HG02840 (cell line): ENCODE measurements around the gene AGBL4.
"Not testable (repeated sequence)": the region's sequence is repeated elsewhere in the genome, so short reads cannot be mapped to it uniquely, and the experiment has no call there.

Source experiments
- ATAC-seq: cut with Tn5 transposase; IDR thresholded peaks from one replicate; pipeline ENCODE4 v1.9.1; 2021; ENCODE audit warnings: mild to moderate bottlenecking, moderate library complexity, moderate number of reproducible peaks; ENCODE audit not compliant: unreplicated experiment, low FRiP score

AGBL4 gene

DNA sequence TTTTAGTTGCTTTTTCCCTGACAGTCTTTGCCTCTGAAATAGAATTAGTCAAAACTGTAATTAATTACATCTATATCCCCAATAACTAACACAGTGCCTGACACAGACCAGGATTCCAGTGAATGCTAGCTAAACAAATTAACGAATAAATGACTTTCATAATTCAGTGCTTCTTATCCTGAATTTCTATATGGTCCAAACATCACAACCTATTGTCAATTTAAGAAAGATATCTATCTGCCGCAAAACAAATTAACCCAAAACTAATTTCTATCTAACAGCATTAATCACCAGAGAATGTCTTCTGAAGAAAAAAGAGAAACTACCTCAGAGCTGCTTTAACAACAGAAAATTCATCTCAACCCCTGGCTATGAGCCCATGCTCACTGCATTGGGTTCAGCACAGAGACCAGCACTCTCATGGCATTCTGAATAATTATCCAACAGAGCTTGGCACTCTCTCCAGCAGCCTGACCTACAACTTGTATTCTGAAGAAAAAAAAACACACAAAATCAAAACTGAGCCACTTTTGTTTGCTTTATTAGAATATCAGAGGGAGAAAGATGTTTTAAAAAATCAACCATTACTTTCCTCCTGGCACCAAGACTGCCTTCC is 699.7 kb downstream of the AGBL4 start:
- no peak for ATAC-seq

DNA sequence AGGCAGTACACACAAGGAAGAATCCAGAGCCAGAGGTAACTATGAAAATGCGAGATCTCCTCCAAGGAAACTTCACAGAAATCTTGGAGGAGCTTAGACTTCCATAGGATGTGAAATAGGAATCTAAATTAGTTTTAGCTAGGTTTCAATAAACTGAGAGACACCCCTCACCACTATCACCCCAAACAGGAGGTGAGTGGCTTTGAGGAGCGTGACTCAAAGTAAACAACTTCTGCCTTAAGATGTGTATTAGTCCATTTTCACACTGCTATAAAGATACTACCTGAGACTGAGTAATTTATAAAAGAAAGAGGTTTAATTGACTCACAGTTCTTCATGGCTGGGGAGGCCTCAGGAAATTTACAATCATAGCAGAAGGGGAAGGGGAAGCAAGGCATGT is 703.3 kb downstream of the AGBL4 start:
- not testable (repeated sequence) for ATAC-seq

DNA sequence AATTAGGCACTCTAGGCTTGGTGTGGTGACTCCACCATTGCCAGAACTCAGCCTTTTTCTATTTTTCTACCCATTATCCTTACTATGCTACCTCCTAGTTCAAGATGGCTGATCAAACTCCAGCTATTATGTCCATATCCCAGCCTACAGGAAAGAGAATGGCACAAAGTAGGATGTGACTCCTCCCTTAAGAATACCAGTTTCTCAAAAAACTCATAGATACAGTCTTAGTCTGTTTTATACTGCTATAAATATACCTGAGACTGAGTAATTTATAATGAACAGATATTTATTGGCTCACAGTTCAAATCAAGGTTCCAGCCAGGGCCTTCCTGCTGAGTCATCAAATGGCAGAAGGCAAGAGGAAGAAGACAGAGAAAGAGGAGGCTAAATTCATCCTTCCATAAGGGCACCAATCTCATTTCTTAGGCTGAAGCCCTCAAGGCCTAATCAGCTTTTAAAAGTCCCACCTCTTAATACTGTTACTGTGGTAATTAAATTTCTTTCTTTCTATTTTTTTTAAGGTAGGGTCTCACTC is 704.3 kb downstream of the AGBL4 start:
- ATAC-seq: no peak

DNA sequence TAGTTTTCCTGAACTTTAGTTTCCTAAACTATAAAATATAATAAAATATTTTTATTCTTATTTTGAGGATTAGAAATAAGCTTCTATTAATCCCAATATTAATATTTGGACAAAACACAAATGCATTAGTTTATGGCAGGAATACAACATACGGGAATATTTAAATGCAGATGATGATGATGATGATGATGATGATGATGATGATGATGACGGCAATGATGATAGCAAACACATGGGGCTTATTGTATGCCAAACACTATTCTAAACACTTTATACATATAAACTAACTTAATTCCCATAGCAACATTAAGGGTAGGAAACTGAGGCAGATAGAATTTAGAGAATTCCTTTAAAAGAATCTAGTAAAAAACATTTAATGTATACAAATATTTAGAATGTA is 705.5 kb downstream of the AGBL4 start:
- ATAC-seq: no peak

DNA sequence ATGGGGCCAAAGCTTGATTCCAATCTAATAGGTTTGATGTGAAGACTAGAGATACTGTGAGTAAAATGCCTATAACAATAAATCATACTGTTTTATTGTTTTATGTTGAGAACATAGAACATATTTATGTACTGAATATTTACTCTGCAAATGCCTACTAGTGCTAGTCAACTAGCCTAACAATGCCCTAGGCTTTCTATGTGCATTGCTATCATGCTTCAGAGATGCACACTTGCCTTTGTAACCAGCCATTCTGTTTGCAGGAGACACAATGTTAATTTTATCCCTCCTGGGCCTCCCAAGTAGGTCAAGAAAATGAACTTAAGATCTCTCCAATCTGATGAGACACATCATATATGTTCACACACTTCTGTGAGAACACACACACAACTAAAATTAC is 716.3 kb downstream of the AGBL4 start:
- ATAC-seq: no peak

DNA sequence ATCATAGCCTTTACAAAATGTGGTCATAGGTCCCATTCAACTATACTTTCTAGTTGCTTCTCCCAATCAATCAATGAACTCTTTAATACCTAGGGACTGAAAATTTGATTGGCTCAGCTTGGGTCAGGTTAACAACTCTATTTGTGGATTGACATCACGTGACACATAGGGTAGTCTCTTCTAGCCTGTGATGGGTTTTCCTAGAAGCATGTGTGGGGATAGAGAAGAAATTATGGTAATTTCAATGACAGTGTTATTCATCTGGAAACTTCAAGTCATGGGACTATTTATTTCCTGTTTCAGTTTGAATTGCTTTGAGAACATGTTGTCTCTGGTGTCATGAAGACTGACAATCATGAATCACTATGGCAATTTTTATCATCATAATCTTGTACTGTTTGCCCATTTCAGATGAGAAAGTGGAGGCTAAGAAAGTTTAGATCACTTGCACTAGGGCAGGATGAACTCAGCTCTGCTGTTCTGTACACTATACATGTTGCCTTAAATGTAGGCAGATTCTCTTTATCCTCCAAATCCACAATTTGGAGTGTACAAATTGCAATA is 717.2 kb downstream of the AGBL4 start:
- no peak for ATAC-seq

DNA sequence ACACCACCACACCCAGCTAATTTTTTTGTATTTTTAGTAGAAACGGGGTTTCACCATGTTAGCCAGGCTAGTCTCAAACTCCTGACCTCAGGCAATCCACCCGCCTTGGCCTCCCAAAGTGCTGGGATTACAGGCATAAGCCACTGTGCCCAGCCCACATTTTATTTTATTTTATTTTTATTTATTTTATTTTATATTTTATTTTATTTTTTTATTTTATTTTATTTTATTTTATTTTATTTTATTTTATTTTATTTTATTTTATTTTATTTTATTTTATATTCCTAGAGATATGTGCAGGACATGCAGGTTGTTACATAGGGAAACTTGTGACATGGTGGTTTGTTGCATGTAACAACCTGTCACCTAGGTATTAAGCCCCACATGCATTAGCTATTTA is 721.4 kb downstream of the AGBL4 start:
- not testable (repeated sequence) for ATAC-seq

DNA sequence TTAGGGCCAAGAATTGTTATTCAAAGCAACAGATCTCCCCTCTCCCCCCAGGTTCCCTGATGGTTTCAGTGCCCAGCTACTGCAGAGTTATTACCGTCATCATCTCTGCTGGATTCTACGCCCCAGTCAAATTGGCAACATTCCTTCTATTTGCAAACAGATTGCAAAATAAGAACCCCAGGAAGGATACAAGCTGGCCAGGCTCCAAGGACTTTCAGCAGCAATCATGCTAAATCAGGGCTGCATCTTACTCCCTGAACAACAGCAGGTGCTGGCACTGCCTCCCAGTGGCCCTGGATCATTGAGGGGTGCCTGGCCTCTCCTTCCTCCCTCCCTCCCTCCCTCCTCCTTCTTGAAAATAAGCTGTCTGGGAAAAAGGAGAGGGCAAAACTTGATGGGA is 725.5 kb downstream of the AGBL4 start:
- no peak for ATAC-seq

DNA sequence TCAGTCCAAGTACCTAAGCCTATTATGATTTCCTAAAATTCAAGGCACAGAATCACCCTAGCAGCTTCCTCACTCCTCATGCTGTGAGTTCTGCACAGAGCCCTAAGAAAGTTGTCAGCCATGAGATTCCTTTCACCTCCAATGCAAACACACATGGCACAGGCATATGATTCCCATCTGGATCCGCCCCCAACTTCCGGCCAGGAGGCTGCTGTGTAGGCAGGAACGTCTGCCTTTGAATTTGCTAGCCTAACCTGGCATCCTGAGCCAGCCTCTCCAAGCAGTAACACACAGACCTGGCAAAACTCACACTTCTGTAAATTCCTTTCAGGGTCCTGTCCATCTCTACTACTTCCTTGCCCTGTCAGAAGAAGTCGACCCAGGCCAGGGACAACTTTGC is 726.0 kb downstream of the AGBL4 start:
- no peak for ATAC-seq

DNA sequence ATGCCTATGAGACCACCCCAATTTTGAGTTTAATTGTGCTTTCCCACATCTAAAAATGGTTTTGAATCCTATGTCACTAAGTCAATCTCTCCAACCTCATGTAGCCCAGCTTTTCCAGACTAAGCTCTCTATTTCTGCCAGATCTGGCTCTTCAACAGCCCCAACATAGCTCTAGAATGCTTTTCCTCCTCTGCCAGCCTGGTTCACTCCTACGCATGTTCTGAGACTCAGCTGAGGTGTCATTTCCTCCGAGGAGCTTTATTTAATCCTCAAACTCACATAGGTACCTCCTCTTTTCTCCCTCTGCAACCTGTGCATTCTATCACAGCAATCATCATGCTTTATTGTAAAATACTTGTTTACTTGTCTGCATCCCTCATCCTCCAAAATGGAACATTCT is 729.2 kb downstream of the AGBL4 start:
- ATAC-seq: no peak

DNA sequence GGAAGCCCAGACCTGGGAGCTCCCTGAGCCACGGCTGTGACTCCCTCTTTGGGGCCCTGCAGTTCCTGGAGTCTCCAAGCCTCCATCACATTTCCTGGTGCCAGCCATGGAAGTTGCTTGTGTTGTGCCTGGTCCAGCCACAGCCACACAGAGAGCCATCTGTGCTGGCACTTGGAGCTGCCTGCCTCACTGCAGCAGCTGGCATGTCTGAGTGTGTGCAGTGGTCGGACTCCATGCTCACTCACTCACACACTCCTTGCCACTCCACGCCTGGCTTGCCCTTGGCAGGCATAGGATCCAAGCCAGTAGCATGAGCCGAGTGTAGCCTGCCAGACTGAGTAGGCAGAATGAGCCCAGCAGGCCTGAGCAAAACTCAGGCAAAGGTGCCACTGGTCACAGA is 730.7 kb downstream of the AGBL4 start:
- ATAC-seq: no peak

DNA sequence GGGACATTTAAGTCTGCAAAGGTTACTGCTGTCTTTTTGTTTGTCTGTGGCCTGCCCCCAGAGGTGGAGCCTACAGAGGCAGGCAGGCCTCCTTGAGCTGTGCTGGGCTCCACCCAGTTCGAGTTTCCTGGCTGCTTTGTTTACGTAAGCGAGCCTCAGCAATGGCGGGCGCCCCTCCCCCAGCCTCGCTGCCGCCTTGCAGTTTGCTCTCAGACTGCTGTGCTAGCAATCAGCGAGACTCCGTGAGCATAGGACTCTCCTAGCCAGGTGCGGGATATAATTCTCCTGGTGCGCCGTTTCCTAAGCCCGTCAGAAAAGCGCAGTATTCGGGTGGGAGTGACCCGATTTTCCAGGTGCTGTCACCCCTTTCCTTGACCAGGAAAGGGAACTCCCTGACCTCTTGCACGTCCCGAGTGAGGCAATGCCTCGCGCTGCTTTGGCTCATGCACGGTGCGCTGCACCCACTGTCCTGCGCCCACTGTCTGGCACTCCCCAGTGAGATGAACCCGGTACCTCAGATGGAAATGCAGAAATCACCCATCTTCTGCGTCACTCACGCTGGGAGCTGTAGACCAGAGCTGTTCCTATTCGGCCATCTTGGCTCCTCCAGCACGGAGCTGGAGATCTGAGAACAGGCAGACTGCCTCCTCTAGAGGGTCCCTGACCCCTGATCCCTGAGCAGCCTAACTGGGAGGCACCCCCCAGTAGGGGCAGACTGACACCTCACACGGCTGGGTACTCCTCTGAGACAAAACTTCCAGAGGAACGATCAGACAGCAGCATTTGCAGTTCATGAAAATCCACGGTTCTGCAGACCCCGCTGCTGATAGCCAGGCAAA is 766.3 kb downstream of the AGBL4 start:
- ATAC-seq: not testable (repeated sequence)

DNA sequence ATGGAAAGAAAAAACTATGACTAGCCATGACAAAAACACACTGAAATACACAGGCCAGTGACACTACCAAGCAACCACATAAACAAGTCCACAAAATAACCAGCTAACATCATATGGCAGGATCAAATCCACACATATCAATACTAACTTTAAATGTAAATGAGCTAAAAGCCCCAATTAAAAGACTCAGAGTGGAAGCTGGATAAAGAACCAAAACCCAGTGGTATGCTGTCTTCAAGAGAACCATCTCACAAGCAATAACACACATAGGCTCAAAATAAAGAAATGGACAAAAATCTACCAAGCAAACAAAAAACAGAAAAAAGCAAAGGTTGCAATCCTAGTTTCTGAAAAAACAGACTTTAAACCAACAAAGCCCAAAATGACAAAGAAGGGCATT is 770.8 kb downstream of the AGBL4 start:
- no peak for ATAC-seq

DNA sequence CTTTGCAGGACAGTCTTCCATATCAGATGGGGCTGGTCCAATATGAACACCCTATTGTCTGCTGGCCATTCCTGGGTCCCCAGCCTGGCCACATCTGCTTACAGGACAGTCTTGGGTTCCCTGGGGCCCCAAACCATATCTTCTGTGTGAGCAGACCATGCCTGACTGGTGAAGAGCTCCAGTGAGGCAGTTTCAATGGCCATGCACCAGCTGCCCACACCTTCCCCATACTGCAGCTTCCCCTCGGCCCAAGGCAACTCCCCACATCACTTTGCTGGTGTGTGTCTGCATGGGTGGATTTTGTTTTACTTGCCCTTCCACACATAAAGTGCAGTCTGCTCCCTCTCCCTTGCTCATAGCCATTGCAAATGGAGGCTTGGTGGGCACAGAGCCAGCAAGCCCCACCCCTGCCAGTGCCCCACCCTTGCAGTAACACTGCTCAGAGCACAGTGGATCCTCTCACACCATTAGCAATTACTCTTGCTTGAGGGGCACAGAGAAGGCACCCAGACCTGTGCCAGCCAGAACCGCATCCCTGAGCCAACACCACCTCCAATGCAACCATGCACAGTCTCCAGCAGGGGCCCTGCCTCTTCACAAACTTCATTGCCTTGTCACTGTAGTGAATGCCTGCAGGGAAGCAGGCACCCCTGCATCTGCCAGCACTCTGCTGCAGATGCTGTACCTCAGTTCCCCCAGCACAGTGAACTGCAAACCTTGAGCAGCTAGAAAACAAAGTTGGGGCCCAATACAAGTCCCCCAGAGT is 772.6 kb downstream of the AGBL4 start:
- no peak for ATAC-seq

DNA sequence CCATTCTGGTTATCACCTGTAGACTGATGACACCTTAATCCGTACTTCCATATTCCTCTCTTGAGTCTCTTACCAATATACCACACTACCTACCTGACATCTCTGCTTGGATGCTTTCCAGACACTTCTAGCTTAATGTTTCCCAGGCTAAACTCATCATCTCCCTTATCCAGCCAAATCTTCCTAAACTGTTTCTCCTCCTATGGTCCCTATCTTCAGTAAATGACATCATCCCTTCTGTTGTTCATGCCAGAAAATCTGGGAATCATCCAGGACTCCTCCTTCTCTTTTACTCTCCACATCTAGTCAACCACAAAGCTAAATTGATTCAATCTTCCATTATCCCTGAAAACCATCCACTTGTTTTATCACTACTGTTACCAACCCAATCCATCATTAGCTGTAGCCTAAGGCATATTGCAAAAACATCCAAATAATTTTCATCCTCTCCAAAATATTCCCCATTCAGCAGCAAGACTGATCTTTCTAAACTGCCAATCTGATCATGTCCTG is 783.0 kb downstream of the AGBL4 start:
- no peak for ATAC-seq

DNA sequence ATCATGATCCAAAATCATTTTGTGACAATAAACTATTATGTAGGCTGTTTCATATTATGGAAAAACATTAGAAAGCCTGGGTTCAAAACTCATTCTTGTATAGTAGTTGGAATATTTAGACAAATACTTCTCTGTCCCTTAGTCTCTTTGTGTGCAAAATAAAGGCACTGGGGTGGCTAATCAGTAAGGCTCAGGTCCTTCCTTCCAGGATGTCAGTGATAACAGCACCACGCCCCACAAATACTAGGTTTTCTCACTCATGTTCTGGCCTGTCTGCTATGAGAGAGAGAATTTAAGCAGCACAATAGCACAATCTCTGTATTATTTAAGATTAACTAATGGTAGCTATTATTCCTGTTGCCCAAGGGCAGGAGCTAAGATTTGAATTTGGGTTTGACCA is 788.8 kb downstream of the AGBL4 start:
- ATAC-seq: no peak

DNA sequence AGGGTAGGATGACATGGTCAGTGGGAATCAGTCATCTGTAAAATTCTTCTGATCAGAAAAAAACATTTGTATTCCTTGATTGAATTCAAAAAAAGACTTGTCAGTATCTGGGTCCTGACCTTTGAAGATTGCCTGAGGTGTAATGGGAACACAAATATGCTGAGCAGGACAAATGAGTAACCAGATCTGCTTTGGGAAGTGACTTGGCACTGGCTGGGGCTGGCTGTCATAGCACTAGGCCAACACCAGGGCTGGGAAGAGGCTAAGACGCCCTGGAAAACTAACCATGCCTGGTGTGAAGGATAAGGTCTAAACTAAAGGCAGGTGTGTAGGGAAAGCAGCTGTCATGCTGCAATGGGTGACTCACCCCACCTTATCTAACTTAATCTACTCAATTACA is 794.2 kb downstream of the AGBL4 start:
- no peak for ATAC-seq

DNA sequence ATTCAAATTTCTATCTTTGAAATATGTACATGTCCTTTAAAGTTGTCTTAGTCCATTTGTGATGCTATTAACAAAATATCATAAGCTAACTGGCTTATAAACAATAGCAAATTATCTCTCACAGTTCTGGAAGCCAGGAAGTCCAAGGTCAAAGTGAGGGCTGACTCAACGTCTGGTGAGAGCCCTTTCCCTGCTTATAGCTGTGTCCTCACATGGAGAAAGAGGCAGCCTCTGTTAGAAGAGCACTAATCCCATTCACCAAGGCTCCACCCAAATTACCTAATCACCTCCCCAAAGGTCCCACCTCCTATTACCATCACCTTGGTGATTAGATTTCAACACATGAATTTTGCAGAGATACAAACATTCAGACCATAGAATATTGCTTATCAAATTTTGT is 797.0 kb downstream of the AGBL4 start:
- no peak for ATAC-seq

DNA sequence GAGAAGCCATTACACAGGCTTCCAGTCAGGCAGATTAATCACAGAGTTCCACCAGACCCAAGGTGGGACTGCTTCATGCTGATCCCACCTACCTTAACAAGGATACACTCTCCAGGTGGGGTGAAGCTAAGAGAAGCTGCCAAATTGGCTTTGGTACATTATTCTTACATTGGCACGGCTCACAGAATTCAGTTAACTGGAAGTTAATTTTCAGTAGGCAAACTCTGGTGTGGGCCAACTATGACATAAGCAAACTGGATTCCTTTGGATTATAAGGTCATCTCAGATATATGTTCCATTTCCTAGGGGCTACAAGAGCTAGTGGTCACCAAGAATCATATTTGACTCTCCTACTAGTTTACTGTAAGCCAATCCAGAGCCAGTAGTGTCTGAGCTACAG is 798.3 kb downstream of the AGBL4 start:
- no peak for ATAC-seq

DNA sequence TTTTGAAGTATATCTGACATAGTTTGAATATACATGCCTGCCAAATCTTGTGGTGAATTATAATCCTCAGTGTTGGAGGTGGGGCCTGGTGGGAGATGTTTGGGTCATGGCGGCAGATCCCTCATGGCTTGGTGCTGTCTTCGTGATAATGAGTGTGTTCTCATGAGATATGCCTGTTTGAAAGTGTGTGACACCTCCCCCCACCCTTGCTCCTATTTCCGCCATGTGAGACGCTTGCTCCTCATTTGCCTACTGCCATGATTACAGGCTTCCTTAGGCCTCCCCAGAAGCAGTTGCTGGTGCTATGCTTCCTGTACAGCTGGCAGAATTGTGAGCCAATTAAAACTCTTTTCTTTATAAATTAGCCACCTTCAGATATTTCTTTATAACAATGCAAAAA is 810.5 kb downstream of the AGBL4 start:
- ATAC-seq: no peak

DNA sequence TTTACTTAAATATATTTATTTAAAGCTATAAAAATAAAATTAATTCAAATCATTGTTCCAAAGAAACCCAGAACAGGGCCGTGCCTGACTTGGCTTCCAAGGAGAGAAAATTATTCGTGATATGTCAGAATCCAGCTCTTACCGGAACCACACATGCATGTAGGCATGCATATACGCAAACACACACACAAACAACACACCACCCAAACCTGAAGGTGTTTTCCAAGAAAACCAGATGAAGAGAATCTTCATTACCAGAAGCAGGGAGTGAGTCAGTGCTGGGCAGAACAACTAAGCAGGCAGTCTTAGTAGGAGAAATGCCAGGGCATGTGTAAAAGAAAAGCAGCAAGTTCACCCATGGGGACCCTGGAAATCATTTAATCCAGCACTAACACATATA is 815.0 kb downstream of the AGBL4 start:
- no peak for ATAC-seq
